SHP77 treated with DMSO at 0.1 percent for 48 hours (cell line): ENCODE data around the gene NPRL2.
"Not testable (repeated sequence)": the region's sequence is repeated elsewhere in the genome, so short reads cannot be mapped to it uniquely, and the experiment has no call there.

Experiments
- DNase-seq: peaks from one replicate; lab custom pipeline; 2025; lab: John Stamatoyannopoulos, UW

NPRL2 gene

DNA sequence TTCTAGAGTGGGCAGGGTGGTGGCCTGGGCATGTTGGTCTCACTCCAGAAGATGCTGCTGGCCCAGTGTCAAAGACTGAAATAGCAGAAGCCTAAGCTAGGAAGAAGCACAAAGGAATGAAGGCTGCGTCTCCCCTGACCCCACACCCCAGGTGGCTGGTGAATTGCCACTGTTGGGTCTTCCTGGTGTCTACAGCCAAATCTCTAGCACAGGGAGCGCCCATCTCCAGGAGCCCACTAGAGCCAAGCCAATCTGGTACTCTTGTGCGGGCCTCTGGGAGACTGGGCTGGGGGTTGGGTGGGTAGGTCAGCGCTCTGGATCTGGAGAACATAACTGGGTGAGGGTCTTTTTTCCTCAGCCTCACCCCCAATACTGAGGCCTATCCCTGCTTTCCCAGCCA, 23.4 kb downstream of the NPRL2 start:
- no peak for DNase-seq

DNA sequence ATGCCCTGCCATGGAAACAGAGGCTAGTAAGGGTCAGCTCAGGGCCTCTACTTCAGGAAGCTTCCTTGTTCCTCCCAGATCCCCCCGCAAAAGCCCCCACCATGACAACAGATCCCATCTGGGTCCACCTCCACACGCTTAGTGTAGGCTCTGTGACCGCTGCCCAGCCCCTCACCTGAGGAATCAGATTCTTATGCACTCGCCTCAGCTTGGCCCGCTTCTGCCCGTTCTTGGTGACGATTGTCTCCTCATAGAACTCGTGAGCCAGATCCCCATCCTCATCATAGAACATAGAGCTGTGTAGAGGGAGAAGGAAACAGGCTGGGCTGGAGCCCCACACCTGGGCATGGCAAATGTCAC, 24.4 kb downstream of the NPRL2 start:
- DNase-seq, result no peak

DNA sequence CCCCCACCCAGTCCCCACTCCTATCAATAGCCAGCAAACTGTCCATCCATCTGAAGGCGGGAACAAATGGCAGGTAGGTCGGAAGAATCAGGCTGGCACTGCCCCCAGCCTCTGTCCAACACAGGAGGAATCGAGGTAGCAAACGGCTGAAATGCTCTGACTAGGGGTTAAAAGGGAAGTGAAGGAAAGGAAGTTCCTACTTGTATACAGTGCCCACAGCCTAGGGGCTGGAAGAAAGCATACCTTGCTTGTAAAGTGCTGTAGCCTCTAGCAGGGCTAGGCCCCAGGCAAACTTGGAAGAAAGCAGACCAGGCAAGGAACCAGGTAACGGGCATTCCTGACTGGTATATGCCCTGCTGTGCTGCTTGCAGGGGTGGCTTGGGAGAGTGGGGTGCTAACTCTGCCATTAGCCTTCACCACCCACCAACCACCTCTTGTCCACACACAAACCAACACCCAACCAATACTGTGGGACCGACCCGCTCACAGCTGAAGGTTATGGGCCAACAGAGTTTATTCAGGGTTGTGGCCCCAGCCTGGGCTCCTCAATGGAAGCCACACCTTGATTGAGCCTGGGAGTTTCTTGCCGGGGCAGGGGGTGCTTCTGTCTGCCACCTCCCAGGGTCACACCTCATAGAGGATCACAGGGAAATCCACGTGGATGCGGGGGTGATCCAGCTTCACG, 24.9 kb downstream of the NPRL2 start:
- no peak for DNase-seq

DNA sequence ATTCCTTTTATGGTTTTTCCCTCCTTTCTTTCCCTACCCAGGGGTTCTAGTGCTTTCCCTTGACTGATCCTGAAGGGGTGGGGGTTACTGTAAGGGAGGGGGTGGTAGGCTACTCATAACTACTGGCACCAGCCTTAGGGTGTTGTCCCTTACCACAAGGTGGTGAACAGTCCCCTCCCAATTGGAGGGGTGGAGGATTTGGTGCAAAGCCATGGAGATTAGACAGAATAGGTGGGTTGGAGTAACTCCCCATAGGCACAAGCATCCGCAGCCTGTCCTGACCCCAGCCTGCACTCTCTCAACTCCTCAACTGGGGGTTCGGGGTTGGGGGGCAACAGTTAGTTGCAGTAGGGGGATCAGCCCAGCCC, 25.5 kb downstream of the NPRL2 start:
- DNase-seq, result no peak

DNA sequence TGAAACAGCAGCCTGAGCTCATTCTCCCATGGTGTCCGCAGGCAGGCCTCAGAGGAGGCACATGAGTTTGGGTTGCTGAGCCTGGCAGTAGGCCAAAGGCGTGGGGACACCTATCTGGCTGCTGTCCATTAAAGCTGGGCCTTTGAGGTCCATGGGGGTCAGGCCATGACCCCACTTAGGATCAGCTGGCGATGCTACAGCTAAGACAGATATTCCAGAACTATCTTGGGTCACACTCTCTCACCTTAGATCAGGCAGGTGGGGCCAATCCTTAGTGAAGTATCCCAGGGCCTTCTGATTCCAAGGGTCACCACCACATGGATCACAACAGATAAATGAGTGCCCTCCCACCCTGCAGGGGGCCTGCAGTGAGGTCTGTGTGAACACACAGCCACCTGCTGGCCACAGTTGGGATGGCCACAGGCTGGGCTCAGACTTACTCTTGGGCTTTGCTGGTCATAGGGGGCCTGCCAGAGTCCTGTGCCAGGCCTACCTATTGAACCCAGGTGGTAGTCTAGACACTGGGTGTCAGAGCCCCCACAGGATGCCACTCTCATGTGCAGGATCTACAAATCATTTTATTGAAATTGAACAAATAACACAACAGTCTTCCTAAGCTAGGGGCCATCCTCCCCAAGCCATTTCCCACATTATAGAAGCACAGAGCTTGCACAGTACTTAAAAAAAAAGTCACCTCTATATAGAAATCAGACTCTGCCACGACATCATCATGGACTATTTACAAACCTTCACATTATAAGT, 26.0 kb downstream of the NPRL2 start:
- no peak for DNase-seq

DNA sequence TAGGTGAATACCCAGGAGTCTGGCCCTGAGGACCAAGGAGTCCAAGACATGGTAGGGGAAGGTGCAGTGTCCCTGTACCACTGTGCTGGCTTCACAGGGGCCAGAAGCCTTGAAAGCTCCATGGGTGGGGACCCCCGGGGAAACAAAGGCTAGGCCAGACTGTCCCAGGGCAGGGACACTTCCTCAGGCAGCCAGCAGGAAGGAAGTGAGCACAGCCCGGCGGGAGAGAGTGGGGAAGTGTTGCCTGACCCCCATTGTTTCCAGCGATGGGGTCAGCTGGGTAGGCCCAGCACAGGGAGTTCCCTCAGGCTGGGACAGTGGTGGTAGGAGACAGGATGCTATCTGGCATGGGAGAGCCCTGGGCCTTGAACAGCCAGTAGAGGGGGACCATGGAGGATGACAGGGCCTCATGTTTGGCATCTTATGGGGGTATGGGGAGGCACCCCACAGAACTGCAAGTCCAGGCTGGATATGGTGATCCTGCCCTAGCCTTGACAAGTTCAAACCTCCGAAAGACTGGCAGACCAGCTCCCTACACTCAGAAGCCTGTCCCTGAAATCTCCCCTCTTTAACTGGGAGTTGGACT, 26.9 kb downstream of the NPRL2 start:
- DNase-seq, result no peak

DNA sequence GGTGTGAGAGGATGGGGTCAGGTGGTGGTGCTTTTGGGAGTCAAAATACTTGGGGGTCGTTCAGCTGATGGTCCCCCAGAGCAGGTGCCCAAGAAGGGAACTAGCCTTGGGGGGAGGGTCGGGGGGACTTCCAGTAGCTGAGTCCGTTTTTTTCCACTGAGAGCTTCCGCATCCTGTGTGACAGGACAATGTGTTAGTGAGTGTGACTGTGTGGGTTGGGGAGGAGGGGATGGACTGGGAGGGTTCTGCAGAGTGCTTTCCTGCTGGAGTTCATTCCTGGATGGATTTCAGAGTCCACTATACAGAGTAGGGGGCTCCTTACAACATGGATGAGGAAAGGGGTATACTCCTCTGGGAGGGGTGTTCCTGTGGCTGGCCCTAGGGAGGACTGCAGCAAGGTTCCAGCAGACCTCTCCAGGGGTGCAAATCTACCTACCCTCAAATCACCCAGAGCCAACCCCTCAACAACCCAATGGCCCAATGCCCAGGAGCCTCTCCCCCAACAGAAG, 27.4 kb downstream of the NPRL2 start:
- DNase-seq, result peak; percentile 18

DNA sequence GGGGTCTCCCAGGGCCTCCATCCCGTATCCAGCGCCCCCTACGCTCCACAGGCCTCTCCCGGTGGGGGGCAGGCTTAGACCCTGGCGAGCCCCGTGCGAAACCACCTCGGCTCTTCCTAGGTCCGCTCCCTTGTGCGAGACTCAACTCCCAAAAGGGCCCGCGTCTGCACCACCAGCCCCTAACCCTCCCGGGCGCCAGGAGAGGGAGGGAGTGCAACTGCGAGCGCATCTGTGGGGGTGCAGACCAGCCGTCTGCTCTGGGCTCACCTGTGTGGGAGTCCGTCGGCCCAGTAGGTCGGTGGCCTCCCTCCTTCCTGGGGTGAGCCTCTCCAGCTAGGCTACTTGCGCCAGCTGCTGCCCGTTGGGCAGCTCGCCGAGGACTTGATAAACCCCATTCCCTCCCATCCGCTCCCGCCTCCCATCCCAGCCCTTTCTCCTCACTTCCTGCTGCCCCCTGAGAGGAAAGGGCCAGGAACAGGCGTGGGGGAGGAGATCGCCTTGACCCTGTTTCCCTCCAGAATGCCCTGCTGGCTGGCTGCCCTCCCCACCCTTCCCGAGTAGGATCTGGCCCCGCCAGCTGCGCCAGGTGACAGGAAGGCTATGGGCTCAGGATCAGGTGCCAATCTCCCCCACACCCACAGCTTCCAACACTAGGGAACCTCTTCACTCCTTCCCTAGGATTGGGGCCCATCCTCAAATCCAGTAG, 28.0 kb downstream of the NPRL2 start, which contains the start of gene HYAL2:
HYAL2 (minus strand) TSS at position 360 of the 706 bp plus-strand sequence. CDS start 2,256 bp downstream, outside the sequence.
- DNase-seq, result peak; percentile 48

DNA sequence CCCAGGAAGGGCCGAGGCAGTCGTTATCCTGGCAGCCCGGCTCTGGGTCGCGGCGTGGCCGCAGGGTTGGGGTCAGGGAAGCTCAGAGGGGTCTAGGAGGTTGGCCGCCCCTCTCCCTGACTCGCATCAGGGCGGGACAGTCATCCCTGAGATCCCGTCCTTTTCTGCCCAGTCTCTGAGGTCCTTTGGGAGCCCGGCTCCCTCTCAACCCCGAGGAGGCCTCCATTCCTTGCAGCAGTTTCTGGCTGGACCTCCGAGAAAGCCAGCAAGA, 28.5 kb downstream of the NPRL2 start:
- no peak for DNase-seq

DNA sequence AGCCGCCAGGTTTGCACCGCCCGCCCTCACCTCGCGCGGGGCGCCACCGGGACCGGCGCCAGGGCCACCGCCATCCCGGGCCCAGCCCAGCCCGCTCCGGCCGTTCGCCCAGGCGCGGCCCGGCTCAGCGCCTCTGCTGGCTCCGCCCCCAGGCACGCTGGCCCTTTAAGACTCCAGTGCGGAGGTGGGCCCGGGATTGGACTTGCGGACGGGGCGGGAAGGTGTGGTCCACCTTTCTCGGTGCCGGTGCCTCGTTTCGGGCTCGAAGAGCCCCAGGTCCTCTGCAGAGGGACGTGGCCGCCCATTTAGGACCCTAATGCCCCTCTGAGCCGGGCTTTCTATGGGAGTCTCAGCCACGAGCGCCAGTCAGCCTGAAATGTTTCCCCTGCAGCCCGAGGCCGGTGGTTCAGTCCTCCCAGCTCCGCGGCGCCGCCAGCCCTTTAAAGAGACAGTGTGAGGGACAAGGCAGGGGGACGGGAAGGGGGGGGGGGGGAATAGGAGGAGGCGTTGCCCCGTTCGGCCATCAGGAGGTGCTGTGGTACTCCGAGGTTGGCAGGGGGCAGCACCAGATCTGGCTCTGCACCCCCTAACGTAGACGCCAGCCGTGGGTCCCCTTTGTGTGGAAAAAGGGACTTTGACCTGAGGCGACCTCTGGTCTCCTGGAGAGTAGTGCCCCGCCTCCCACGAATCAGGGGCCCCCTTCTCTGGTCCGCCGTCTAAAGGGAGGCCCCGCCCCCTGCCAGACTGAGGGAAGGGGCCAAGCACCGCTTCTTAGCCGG, 29.1 kb downstream of the NPRL2 start:
- DNase-seq, result peak; percentile 78

DNA sequence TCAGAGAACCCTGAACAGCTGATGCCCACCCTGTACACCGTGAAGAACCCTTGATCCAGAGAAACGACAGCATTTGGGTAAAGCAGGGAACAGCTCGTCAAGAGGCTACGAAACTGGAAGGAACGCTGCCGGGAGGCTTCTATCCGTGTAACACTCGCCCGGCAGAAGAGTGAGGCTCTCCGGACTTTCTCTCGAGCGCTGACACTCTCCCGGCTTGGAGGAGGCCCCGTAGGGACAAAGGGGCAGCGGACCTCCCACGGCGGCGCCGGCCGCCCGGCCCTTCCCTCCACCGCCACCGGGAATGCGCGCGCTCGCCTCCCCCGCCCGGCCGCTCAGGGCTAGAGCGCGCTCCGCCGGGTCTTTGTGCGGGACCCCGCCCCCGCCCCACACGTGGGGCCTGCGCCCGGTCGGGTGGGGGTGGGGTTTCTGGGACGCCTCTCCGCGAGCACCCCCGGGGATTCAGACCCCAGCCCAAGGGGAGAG, 29.7 kb downstream of the NPRL2 start:
- no peak for DNase-seq

DNA sequence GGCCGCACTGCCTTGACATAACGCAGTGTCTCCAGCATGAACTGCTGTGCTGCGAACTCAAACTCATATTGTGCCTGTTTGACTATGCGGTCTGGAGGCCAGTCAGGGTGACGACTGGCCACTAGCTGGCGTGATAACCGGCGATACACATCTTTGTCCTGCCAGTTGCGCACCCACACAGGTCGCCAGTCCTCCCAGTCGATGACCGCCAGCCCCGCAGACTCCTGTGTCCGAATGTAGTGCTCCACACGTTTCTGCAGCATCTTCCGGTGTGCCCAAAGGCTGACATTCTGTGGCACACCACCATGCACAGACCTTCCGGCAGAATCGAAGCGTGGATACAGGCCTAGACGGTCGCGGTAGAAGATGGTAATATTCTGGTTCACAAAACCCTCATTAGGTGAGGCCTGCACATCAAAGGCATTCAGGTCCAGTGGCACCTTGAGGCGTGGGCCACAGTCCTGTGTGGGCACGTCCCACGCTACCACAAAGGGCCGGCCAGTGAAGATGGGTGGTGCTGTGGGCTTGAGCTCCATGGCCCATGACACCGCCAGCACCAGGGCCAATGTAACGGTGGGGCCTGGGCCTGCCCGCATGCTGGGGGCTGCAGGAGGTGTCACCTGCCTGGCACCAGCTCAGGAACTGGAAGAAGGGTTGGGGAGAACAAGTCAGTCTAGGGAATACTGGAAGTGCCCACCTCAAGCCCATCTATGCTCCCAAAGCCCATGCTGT, 30.5 kb downstream of the NPRL2 start:
- no peak for DNase-seq

DNA sequence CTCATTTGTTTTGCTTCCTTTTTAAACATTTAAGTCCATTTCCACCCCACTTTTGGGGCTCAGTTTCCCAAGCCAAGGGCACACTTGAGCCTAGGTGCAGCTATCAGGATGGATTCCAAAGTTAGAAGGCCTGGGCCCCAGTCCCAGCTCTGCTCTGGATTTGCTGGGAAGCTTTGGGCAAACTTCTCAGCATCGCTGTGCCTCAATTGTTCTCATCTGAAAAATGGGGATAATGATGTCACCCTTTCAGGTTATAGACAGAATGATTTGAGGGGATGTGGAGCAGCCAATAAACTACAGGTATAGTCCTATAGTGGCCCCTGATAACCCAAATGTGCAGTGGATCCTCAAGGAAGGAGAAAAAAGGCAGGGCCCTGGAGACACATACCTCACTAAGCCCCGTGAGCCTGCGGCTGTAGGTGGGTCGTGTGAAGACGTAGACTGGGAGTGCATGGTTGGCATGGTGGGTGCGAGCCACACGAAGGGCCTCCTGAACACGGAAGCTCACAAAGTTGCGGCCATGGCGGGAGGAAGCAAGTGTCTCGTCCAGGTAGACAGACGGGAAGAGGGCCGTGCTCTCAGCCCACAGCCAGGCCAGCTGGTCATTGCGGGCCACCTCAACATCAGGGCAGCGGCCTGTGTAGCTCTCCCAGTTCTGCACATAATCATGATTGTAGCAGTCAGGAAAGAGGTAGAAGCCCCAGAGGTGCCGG, 31.2 kb downstream of the NPRL2 start:
- DNase-seq, result no peak

DNA sequence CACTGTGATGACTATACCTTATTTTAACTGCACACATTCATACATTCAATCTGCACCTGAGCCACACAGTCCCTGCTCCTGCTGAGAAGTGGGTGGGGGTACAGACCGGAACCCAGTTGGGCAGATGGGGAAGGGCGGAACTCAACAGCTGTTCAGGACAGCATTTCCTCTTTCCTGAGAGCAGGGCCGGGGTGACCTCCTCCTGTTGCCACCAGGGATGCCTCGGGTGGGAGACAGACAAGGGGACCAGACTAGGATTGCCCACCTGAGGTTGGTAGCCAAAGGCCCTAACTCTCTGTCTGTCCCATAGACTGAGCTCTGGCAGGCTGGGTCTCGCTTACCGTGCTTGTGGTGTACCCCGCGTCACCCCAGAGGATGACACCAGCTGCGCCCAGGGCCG, 32.0 kb downstream of the NPRL2 start:
- DNase-seq, result no peak

DNA sequence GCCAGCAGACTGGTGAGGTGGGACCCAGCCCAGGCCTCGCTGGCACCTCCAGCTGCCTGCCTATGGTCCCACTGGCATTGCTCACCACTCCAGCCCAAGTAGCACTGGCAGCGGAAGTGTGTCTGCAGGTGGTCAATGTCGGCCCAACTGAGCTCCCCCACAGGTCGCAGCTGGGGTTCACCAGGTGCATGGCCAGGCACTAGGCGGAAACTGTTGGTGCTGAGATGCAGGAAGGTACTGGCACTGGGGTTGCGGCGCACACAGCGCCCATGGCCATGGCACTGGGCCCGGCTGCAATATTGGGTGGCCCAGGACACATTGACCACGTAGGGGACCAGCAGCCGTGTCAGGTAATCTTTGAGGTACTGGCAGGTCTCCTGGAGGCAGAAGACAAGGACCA, 32.4 kb downstream of the NPRL2 start:
- DNase-seq, result no peak

DNA sequence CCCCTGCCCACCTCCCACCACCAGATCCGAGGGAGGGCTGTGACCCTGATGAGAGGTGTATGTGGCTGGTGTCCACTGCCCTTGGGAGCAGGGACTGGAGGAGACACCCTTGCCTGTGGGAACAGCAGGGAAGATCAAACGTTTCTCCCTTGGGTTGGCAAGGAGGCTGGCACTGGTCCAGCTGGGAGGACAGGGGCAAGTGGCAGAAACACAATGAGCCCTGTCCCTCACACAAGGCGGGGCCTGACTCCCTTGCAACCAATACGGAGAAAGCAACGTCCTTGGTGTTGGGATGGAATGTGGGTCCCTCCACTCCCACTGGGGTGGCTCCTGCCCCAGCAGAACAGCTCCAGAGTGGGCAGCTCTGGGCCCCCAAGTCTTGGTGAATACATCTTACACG, 33.3 kb downstream of the NPRL2 start:
- DNase-seq, result no peak

DNA sequence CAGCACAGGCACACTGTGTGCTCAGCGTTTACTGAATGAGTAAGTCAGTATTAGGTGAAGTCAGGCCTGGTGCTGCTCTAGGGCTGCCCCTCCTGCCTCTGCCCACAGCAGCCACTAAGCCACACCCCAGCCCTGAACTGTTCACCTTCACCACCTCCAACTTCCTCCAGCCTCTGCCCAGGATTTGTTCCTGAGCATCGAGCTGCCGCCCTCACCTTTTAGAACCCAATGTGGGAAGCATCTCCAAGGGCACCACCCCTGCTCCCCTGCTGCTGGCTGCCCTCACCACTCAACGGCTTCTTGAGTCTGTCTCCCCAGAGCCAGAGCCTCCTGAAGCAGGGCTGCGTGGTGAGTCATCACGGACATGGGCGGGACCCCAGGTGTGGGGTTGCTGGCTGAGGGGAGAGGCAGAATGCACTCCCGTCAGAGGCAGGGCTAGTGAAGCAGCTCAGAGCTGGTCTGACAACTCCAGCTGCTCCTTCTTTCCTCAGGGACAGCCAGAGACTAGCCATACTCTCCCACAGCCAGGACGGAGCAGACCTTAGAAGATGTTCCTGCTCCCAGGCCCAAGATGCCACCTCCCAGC, 33.8 kb downstream of the NPRL2 start:
- no peak for DNase-seq

DNA sequence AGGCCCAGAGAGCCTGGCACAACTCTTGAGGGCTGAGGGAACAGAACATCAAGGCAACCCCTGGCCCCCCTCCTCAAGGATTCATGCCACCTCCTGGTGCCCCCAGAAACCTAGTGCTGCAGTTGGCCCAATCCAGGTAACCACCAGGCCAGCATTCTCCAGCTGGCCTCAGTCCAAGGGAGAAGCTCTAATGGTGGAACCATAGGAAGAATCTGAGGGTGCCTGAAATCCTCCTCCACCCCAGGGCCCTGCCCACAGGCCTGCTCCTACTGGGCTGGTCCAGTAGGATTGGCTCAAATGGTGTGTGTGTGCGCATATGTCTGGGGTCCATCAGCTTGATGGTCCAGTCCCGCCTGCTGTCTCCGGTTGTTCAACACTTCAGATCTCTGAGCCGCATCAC, 35.8 kb downstream of the NPRL2 start:
- DNase-seq, result no peak

DNA sequence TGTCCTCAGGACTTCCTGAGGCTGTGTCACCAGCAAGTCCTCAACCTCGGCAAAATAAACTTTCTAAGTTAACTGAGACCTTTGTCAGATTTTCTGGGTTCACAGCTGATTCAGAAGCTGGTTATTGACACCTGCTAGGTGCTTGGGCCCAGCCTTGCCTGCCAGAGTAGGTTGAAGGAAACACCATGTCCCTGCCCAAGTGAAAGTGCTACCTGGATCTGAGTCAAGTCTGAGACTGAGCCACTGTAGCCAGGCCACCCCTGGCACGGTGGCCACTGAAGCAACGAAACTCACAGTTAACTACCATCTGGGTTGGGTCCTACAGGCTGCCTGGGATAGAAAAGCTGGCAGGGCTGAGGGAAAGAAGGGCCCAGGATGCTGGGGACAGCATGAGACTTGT, 36.2 kb downstream of the NPRL2 start:
- DNase-seq, result no peak

DNA sequence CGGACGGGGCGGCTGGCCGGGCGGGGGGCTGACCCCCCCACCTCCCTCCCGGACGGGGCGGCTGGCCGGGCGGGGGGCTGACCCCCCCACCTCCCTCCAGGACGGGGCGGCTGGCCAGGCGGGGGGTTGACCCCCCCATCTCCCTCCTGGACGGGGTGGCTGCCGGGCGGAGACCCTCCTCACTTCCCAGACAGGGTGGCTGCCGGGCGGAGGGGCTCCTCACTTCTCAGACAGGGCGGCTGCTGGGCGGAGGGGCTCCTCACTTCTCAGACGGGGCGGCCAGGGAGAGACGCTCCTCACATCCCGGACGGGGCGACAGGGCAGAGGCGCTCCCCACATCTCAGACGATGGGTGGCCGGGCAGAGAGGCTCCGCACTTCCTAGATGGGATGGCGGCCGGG, 38.5 kb downstream of the NPRL2 start:
- not testable (repeated sequence) for DNase-seq
